Endothelial cell of umbilical vein (primary cell): ENCODE data around the gene CASP6. TPM values are rescaled to one million over a fixed set of nuclear protein-coding genes. Genes with fewer than 3 reads are reported as not detected.

Experiments used
- BruUV-seq: library from RNA; stranded (reverse); fragments of 400-500 nt; replicated peaks from 2 replicates; lab custom pipeline; 2021; lab: Mats Ljungman, UMichigan
- CTCF ChIA-PET: fragments of 300-600, 350-600 bp; sonication (Branson Sonifier 250); formaldehyde crosslinking; loops from one replicate; lab custom pipeline; 2021; ENCODE audit warnings: antibody characterized with exemption, inconsistent platforms; lab: Charles Lee
- POLR2A ChIA-PET: fragments of 300-600, 350-600 bp; sonication (Branson Sonifier 250); formaldehyde crosslinking; loops from one replicate; lab custom pipeline; 2021; ENCODE audit warnings: antibody characterized with exemption, inconsistent platforms; lab: Charles Lee
- DNase-seq: peaks from one replicate; pipeline ENCODE4 v3.0.0-alpha.2; 2011; ENCODE audit warnings: low read depth, low spot score
- FAIRE-seq: peaks from 2 replicates; lab custom pipeline; 2011; peaks lifted over from hg19 to GRCh38; lab: Jason Lieb, UNC
- H2AFZ ChIP-seq: 2 replicates; pipeline ENCODE4 v1.6.0; 2012; ENCODE audit warnings: low read depth, low read length, control low read depth, inconsistent platforms
- H3K27ac ChIP-seq: 2 replicates; pipeline ENCODE4 v1.5.1; 2011; ENCODE audit warnings: low read depth, mild to moderate bottlenecking, control low read depth, low read length, moderate library complexity; ENCODE audit not compliant: insufficient read depth
- H3K27me3 ChIP-seq, 2 experiments: 2 replicates each; pipeline versions ENCODE4 v1.6.0 to v1.6.1; 2011; ENCODE audit warnings: low read length in 2 of 2, mixed read lengths in 1 of 2; ENCODE audit not compliant: control insufficient read depth in 2 of 2, insufficient read depth in 2 of 2
- H3K36me3 ChIP-seq, 2 experiments: 2 replicates in 1 of 2; 3 replicates in 1 of 2; pipeline ENCODE4 v1.5.1; 2011; ENCODE audit warnings: low read length in 2 of 2, mild to moderate bottlenecking in 1 of 2, moderate library complexity in 1 of 2; ENCODE audit not compliant: control insufficient read depth in 2 of 2, insufficient read depth in 2 of 2; ENCODE audit errors: extremely low read depth in 1 of 2
- H3K4me1 ChIP-seq: 3 replicates; pipeline ENCODE4 v1.5.1; 2011; ENCODE audit warnings: mild to moderate bottlenecking, low read length; ENCODE audit not compliant: control insufficient read depth, insufficient read depth; ENCODE audit errors: extremely low read depth
- H3K4me2 ChIP-seq: 2 replicates; pipeline ENCODE4 v1.6.1; 2011; ENCODE audit warnings: low read length, control low read depth, mixed read lengths; ENCODE audit not compliant: insufficient read depth
- H3K4me3 ChIP-seq, 3 experiments: fragments of 200-600 bp in 1 of 3; sonication (generic), shearing (Covaris generic) in 1 of 3; replicated peaks in 1 of 3; 2 replicates each; pipeline ENCODE4 v1.5.1; 2011 to 2016; ENCODE audit warnings: control low read depth in 3 of 3, low read length in 3 of 3, mild to moderate bottlenecking in 2 of 3, inconsistent platforms in 1 of 3, low read depth in 1 of 3, moderate library complexity in 1 of 3; ENCODE audit not compliant: insufficient read depth in 1 of 3
- H3K79me2 ChIP-seq: 2 replicates; pipeline ENCODE4 v1.6.0; 2012; ENCODE audit warnings: low read length, inconsistent platforms; ENCODE audit not compliant: control insufficient read depth, insufficient read depth
- H3K9ac ChIP-seq: replicated peaks from 2 replicates; pipeline ENCODE3; 2011; ENCODE audit warnings: low read length, control low read depth; ENCODE audit not compliant: insufficient read depth; ENCODE audit errors: extremely low read depth
- H3K9me1 ChIP-seq: replicated peaks from 3 replicates; pipeline ENCODE4 v1.6.0; 2011; ENCODE audit warnings: mild to moderate bottlenecking, low read length; ENCODE audit not compliant: control insufficient read depth, insufficient read depth; ENCODE audit errors: extremely low read depth
- H3K9me3 ChIP-seq: replicated peaks from 2 replicates; pipeline ENCODE4 v1.5.1; 2012; ENCODE audit warnings: low read length, inconsistent platforms; ENCODE audit not compliant: control insufficient read depth, insufficient read depth
- H4K20me1 ChIP-seq: replicated peaks from 2 replicates; pipeline ENCODE3; 2011; ENCODE audit warnings: mild to moderate bottlenecking, low read length; ENCODE audit not compliant: control insufficient read depth, insufficient read depth; ENCODE audit errors: extremely low read depth
- CTCF ChIP-seq, 2 donors: IDR thresholded peaks; 1 replicate in 1 of 2; 2 replicates in 1 of 2; pipeline ENCODE4 v1.5.1; 2011; ENCODE audit warnings: low read length in 2 of 2, mild to moderate bottlenecking in 2 of 2, moderate library complexity in 2 of 2, control low read depth in 1 of 2, inconsistent platforms in 1 of 2, low read depth in 1 of 2; ENCODE audit not compliant: insufficient read depth in 1 of 2; ENCODE audit errors: extremely low read depth in 1 of 2
- EZH2 ChIP-seq: IDR thresholded peaks from 2 replicates; pipeline ENCODE4 v1.6.1; 2012; ENCODE audit warnings: borderline replicate concordance, low read depth, mild to moderate bottlenecking, moderate library complexity, low read length, inconsistent platforms; ENCODE audit not compliant: severe bottlenecking
- FOS ChIP-seq: IDR thresholded peaks from 2 replicates; pipeline ENCODE4 v1.6.1; 2011; ENCODE audit warnings: mild to moderate bottlenecking, low read length, moderate library complexity, borderline replicate concordance; ENCODE audit not compliant: insufficient read depth
- GATA2 ChIP-seq: IDR thresholded peaks from 2 replicates; pipeline ENCODE4 v1.7.0; 2011; ENCODE audit warnings: low read depth, mild to moderate bottlenecking, moderate library complexity, mixed read lengths, low read length; ENCODE audit not compliant: insufficient read length, insufficient read depth
- JUN ChIP-seq: IDR thresholded peaks from 2 replicates; pipeline ENCODE4 v1.6.1; 2011; ENCODE audit warnings: borderline replicate concordance, low read depth; ENCODE audit not compliant: insufficient read length, insufficient read depth
- MAX ChIP-seq: IDR thresholded peaks from 2 replicates; pipeline ENCODE4 v1.6.1; 2011; ENCODE audit not compliant: insufficient read depth, insufficient read length
- MYC ChIP-seq: IDR thresholded peaks from one replicate; pipeline ENCODE4 v1.6.1; 2011; ENCODE audit warnings: mild to moderate bottlenecking, low read depth, low read length
- POLR2A ChIP-seq: IDR thresholded peaks from 2 replicates; pipeline ENCODE4 v1.6.1; 2012; ENCODE audit warnings: low read depth, mild to moderate bottlenecking, control low read depth, low read length
- POLR2AphosphoS5 ChIP-seq: IDR thresholded peaks from 2 replicates; pipeline ENCODE4 v1.6.1; 2012; ENCODE audit warnings: low read depth, mild to moderate bottlenecking, control low read depth, low read length, moderate library complexity; ENCODE audit not compliant: insufficient read depth
- dilution Hi-C: fragments of 300-500 bp; cut with MboI; formaldehyde crosslinking; loops from one replicate; pipeline ENCODE4 v1.15.0; 2019; ENCODE audit warnings: low sequenced_read_pairs; ENCODE audit not compliant: extremely low pct_ligation_motif_present
- intact Hi-C: fragments of 100-400 bp; cut with micrococcal nuclease; formaldehyde crosslinking; loops from one replicate; pipeline ENCODE4 v1.10.0; 2022
- polyA plus RNA-seq, 4 experiments: library from polyadenylated mRNA; depleted of rRNA in 3 of 4; stranded (reverse) in 3 of 4; unstranded in 1 of 4; fragments of >200 nt; gene quantifications; 2 replicates each; pipeline versions ENCODE4 v1.2.1 to v1.2.3, GENCODE V29; 2011 to 2012; ENCODE audit warnings: missing spikeins in 1 of 4
- total RNA-seq: library from RNA; stranded (reverse); gene quantifications from 2 replicates; pipeline ENCODE4 v1.2.3, GENCODE V29; 2021

The CASP6 gene
- total and polyA plus RNA-seq, 2 donors (not counting 3 experiments of a cell fraction or from before 2014, with no cell fraction given): 35.4 to 52.1 TPM

GRCh38 chr4:109729117-109729717 is 26.0 kb upstream of the CASP6 start:
- ChIA-PET CTCF (interaction anchor here (0.6 to 2.1 kb wide), 6 partner anchors 26 to 302 kb away, joined by 3 to 8 read pairs (median 4); partner anchors contain the start of genes CASP6 and SEC24B), POLR2A (interaction anchor here (0.8 kb wide), 1 partner anchor 25 kb away, joined by 3 read pairs; no protein-coding TSS in a partner anchor)
- peaks cover 9% of the 10 kb centered on the region for H3K4me1 ChIP-seq
- peak overlapping the region; percentile 99 for H2AFZ ChIP-seq
- H3K36me3 ChIP-seq: no peaks in the 10 kb centered on the region
- DNase-seq (peak; percentile 43), FAIRE-seq (peak; percentile 52)
- no peaks in the 10 kb centered on the region for H3K79me2 ChIP-seq
- BruUV-seq: TSS peak; percentile 27
- TF ChIP-seq POLR2AphosphoS5 (no peak), EZH2 (no peak), POLR2A (no peak), JUN (no peak), FOS (no peak), MAX (no peak), GATA2 (no peak), CTCF (IDR thresholded peaks at IDR 0.05; ENCODE audit: extremely low read depth in 1 of 2, insufficient read depth in 1 of 2, low read depth in 1 of 2, low read length in 2 of 2) (no peak), MYC (no peak)
- peak overlapping the region; percentile 93 for H3K4me2 ChIP-seq
- H3K27ac ChIP-seq: no peak overlapping the region
- dilution Hi-C loops: no loop called here
- H3K27me3 ChIP-seq: no peaks in the 10 kb centered on the region
- H3K9me1 ChIP-seq: no peaks in the 10 kb centered on the region
- H3K9ac ChIP-seq: peak overlapping the region; percentile 45
- intact Hi-C loops: no loop called here
- H4K20me1 ChIP-seq: no peaks in the 10 kb centered on the region
- peak overlapping the region; percentile 53 to 92 (median 73) for H3K4me3 ChIP-seq
- H3K9me3 ChIP-seq: no peaks in the 10 kb centered on the region
